HepG2 (cell line): ENCODE measurements around the gene CEACAM16. TPM values are rescaled to one million over a fixed set of nuclear protein-coding genes. Genes with fewer than 3 reads are reported as not detected.

Experiments used
- E2F1 ChIP-seq: sonication (generic); formaldehyde crosslinking; IDR thresholded peaks from 2 replicates; pipeline ENCODE4 v1.5.0; 2020; ENCODE audit warnings: missing genetic modification reagents
- HIVEP1 ChIP-seq: sonication (generic); formaldehyde crosslinking; IDR thresholded peaks from 2 replicates; pipeline ENCODE4 v1.4.0; 2020; ENCODE audit warnings: mild to moderate bottlenecking, missing genetic modification reagents
- RBM39 ChIP-seq: fragments of 200-400 bp; formaldehyde crosslinking; IDR thresholded peaks from one replicate; pipeline ENCODE4 v1.6.1; 2018; ENCODE audit warnings: antibody characterized with exemption, mild to moderate bottlenecking, low read depth, low read length; ENCODE audit not compliant: poor library complexity, severe bottlenecking
- ZBTB1 ChIP-seq: sonication (generic); formaldehyde crosslinking; IDR thresholded peaks from 2 replicates; pipeline ENCODE4 v1.4.0; 2020; ENCODE audit warnings: missing genetic modification reagents, borderline replicate concordance
- ZNF407 ChIP-seq: sonication (generic); formaldehyde crosslinking; IDR thresholded peaks from one replicate; pipeline ENCODE4 v1.5.1; 2020; ENCODE audit warnings: mild to moderate bottlenecking, missing genetic modification reagents; ENCODE audit errors: not compliant biosample characterization
- ZNF501 ChIP-seq: sonication (generic); formaldehyde crosslinking; IDR thresholded peaks from 2 replicates; pipeline ENCODE4 v1.5.1; 2020; ENCODE audit warnings: mild to moderate bottlenecking, moderate library complexity, missing genetic modification reagents
- ZNF777 ChIP-seq: sonication (generic); formaldehyde crosslinking; IDR thresholded peaks from 2 replicates; pipeline ENCODE4 v1.4.0; 2020; ENCODE audit warnings: missing genetic modification reagents
- ZNF792 ChIP-seq: IDR thresholded peaks from 2 replicates; pipeline ENCODE4 v1.6.1; 2016
- polyA plus RNA-seq, 8 experiments: library from polyadenylated mRNA; depleted of rRNA in 3 of 8; stranded (reverse) in 7 of 8; unstranded in 1 of 8; fragments of >200 nt; fragmentation: Illumina TruSeq in 4 of 8; extraction: Trizol in 4 of 8; gene quantifications; 2 replicates each; pipeline versions ENCODE4 v1.2.1 to v1.2.3, GENCODE V29; 2011 to 2016; ENCODE audit warnings: low read depth in 4 of 8, missing spikeins in 1 of 8, mixed read lengths in 1 of 8; ENCODE audit not compliant: insufficient read depth in 1 of 8
- total RNA-seq, 5 experiments: library from RNA; depleted of rRNA; stranded (reverse); fragments of >200 nt; fragmentation: Illumina TruSeq; extraction: Trizol; gene quantifications; 2 replicates each; pipeline ENCODE4 v1.2.3, GENCODE V29; 2016; ENCODE audit warnings: low read depth in 1 of 5

CEACAM16 gene
- total and polyA plus RNA-seq, 2 of the 13 experiments (the other 11 are each of a cell fraction or from before 2014, with no cell fraction given): not detected

- TF ChIP-seq E2F1 (CRISPR knock-in tag) (no peak), ZBTB1 (no peak), RBM39 (no peak), HIVEP1 (CRISPR knock-in tag) (no peak), ZNF777 (CRISPR knock-in tag) (no peak), ZNF407 (CRISPR knock-in tag) (no peak), ZNF501 (CRISPR knock-in tag) (no peak), ZNF792 (CRISPR knock-in tag) (no peak)
Observed at GRCh38 chr19:44728178-44728577, 29.2 kb downstream of the CEACAM16 start (continued).
